Measurements from ENCODE around the gene PVR.

Gene PVR

DNA sequence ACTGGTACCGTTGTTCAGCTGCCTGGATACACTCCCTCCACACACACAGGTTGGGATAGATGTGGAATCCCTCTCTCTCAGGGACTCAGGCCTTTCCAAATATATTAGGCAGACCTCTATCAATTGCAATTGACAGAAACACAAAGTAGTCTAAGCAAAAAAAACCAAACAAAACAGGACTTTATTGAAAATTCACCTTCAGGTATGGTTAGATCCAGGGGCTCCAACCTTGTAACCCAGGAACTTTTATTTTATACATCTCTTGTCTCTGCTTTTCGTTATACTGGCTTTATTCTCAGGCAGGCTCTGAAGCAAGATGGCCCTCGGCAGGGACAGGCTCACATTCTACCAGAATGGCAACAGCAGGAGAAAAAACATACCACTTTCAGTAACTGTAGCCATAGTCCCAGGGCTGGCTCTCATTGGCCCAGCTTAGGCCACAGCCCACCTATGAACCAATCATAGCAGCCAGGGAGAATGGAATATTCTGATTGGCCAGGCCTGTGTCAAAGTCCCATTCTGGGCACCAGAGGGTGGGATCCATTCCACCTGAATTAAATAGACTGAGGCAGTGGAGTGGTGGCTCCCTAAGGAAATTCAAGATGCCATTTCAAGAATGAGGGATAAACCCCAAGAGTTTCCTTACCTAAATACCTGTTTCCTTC, 14.5 kb downstream of the PVR start:
- H3K9ac ChIP-seq (ENCODE audit: insufficient read length, low read depth): no peak overlapping the region
- no peak overlapping the region for H3K4me3 ChIP-seq (ENCODE audit: insufficient read length, low read depth)
- H3K4me1 ChIP-seq (ENCODE audit: insufficient read depth, insufficient read length): no peaks in the 10 kb centered on the region
- no peaks in the 10 kb centered on the region for H3K9me3 ChIP-seq (ENCODE audit: insufficient read depth, low read length)
- DNase-seq (ENCODE audit: low read depth, low spot score): no peak
- H3K36me3 ChIP-seq (ENCODE audit: insufficient read depth, insufficient read length, low read length): peaks cover 88% of the 10 kb centered on the region
- no peaks in the 10 kb centered on the region for H3K27me3 ChIP-seq (ENCODE audit: insufficient read depth, insufficient read length)
- TF ChIP-seq SUZ12 (IDR thresholded peaks at IDR 0.05; ENCODE audit: extremely low read depth, insufficient read depth, insufficient read length): no peak
- TF ChIP-seq YY1 (IDR thresholded peaks at IDR 0.05; ENCODE audit: insufficient read depth, insufficient read length): no peak
- no peak for TF ChIP-seq ZNF274 (IDR thresholded peaks at IDR 0.05; ENCODE audit: low read depth, low read length)

GRCh38 chr19:44660081-44660480, 16.4 kb downstream of the PVR start:
- peaks cover 83% of the 10 kb centered on the region for H3K36me3 ChIP-seq (ENCODE audit: insufficient read depth, insufficient read length, low read length)
- DNase-seq (ENCODE audit: low read depth, low spot score): no peak
- H3K9me3 ChIP-seq (ENCODE audit: insufficient read depth, low read length): no peaks in the 10 kb centered on the region
- no peaks in the 10 kb centered on the region for H3K27me3 ChIP-seq (ENCODE audit: insufficient read depth, insufficient read length)
- H3K9ac ChIP-seq (ENCODE audit: insufficient read length, low read depth): no peak overlapping the region
- no peak overlapping the region for H3K4me3 ChIP-seq (ENCODE audit: insufficient read length, low read depth)
- no peaks in the 10 kb centered on the region for H3K4me1 ChIP-seq (ENCODE audit: insufficient read depth, insufficient read length)
- TF ChIP-seq SUZ12 (IDR thresholded peaks at IDR 0.05; ENCODE audit: extremely low read depth, insufficient read depth, insufficient read length) (no peak), ZNF274 (IDR thresholded peaks at IDR 0.05; ENCODE audit: low read depth, low read length) (no peak), YY1 (IDR thresholded peaks at IDR 0.05; ENCODE audit: insufficient read depth, insufficient read length) (no peak)

DNA sequence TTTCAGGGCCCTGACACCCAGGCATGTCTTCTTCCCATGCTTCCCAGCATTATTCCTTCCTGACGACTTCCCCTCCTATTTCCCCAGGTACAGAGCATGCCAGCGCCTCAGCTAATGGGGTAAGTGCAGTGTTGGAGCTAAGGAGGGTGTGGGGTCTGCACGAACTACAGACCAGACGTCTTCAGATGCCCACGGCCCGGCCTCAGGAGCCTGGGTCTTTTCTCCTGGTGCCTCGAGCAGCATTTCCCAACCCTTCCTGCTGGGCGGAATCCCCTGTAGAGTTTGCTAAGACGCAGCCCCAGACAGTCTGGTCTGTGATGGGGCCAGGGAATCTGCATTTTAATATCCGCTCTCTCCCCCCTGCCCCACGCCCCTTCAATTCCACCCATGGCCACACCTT, 17.5 kb downstream of the PVR start:
- DNase-seq (ENCODE audit: low read depth, low spot score): no peak
- H3K27me3 ChIP-seq (ENCODE audit: insufficient read depth, insufficient read length): no peaks in the 10 kb centered on the region
- H3K4me1 ChIP-seq (ENCODE audit: insufficient read depth, insufficient read length): no peaks in the 10 kb centered on the region
- no peak overlapping the region for H3K9ac ChIP-seq (ENCODE audit: insufficient read length, low read depth)
- no peak overlapping the region for H3K4me3 ChIP-seq (ENCODE audit: insufficient read length, low read depth)
- TF ChIP-seq YY1 (IDR thresholded peaks at IDR 0.05; ENCODE audit: insufficient read depth, insufficient read length): no peak
- TF ChIP-seq SUZ12 (IDR thresholded peaks at IDR 0.05; ENCODE audit: extremely low read depth, insufficient read depth, insufficient read length): no peak
- TF ChIP-seq ZNF274 (IDR thresholded peaks at IDR 0.05; ENCODE audit: low read depth, low read length): no peak
- no peaks in the 10 kb centered on the region for H3K9me3 ChIP-seq (ENCODE audit: insufficient read depth, low read length)
- H3K36me3 ChIP-seq (ENCODE audit: insufficient read depth, insufficient read length, low read length): peaks cover 73% of the 10 kb centered on the region

GRCh38 chr19:44661904-44662303, 18.2 kb downstream of the PVR start:
- H3K4me1 ChIP-seq (ENCODE audit: insufficient read depth, insufficient read length): peaks cover 2% of the 10 kb centered on the region
- H3K4me3 ChIP-seq (ENCODE audit: insufficient read length, low read depth): no peak overlapping the region
- TF ChIP-seq ZNF274 (IDR thresholded peaks at IDR 0.05; ENCODE audit: low read depth, low read length) (no peak), YY1 (IDR thresholded peaks at IDR 0.05; ENCODE audit: insufficient read depth, insufficient read length) (no peak), SUZ12 (IDR thresholded peaks at IDR 0.05; ENCODE audit: extremely low read depth, insufficient read depth, insufficient read length) (no peak)
- H3K27me3 ChIP-seq (ENCODE audit: insufficient read depth, insufficient read length): no peaks in the 10 kb centered on the region
- DNase-seq (ENCODE audit: low read depth, low spot score): no peak
- no peaks in the 10 kb centered on the region for H3K9me3 ChIP-seq (ENCODE audit: insufficient read depth, low read length)
- no peak overlapping the region for H3K9ac ChIP-seq (ENCODE audit: insufficient read length, low read depth)
- H3K36me3 ChIP-seq (ENCODE audit: insufficient read depth, insufficient read length, low read length): peaks cover 72% of the 10 kb centered on the region

- Histone ChIP-seq H3K9ac (ENCODE audit: insufficient read length, low read depth) (no peak overlapping the region), H3K4me1 (ENCODE audit: insufficient read depth, insufficient read length) (peaks cover 5% of the 10 kb centered on the region), H3K9me3 (ENCODE audit: insufficient read depth, low read length) (no peaks in the 10 kb centered on the region), H3K27me3 (ENCODE audit: insufficient read depth, insufficient read length) (no peaks in the 10 kb centered on the region), H3K36me3 (ENCODE audit: insufficient read depth, insufficient read length, low read length) (peaks cover 68% of the 10 kb centered on the region), H3K4me3 (ENCODE audit: insufficient read length, low read depth) (no peak overlapping the region)
- no peak for DNase-seq (ENCODE audit: low read depth, low spot score)
- TF ChIP-seq YY1 (IDR thresholded peaks at IDR 0.05; ENCODE audit: insufficient read depth, insufficient read length): no peak
- no peak for TF ChIP-seq SUZ12 (IDR thresholded peaks at IDR 0.05; ENCODE audit: extremely low read depth, insufficient read depth, insufficient read length)
Observed at GRCh38 chr19:44662691-44663385, 19.1 kb downstream of the PVR start.

DNA sequence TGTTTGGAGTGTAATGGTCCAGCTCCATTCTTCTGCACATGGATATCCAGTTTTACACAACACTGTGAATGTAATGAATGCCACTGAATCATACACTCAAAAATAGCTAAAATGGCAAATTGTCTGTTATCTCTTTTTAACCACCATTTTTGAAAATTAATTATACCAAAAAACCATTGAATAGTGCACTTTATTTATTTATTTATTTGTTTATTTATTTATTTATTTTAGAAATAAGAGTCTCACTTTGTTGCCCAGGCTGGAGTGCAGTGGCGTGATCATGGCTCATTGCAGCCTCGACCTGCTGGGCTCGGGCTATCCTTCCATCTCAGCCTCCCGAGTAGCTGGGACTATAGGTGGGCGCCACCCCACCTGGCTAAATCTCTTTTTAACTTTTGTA, 20.3 kb downstream of the PVR start:
- no peak for DNase-seq (ENCODE audit: low read depth, low spot score)
- no peak for TF ChIP-seq YY1 (IDR thresholded peaks at IDR 0.05; ENCODE audit: insufficient read depth, insufficient read length)
- no peak for TF ChIP-seq SUZ12 (IDR thresholded peaks at IDR 0.05; ENCODE audit: extremely low read depth, insufficient read depth, insufficient read length)
- TF ChIP-seq ZNF274 (IDR thresholded peaks at IDR 0.05; ENCODE audit: low read depth, low read length): no peak
- Histone ChIP-seq H3K27me3 (ENCODE audit: insufficient read depth, insufficient read length) (no peaks in the 10 kb centered on the region), H3K36me3 (ENCODE audit: insufficient read depth, insufficient read length, low read length) (peaks cover 56% of the 10 kb centered on the region), H3K4me1 (ENCODE audit: insufficient read depth, insufficient read length) (peaks cover 5% of the 10 kb centered on the region), H3K9ac (ENCODE audit: insufficient read length, low read depth) (no peak overlapping the region), H3K4me3 (ENCODE audit: insufficient read length, low read depth) (no peak overlapping the region), H3K9me3 (ENCODE audit: insufficient read depth, low read length) (no peaks in the 10 kb centered on the region)

DNA sequence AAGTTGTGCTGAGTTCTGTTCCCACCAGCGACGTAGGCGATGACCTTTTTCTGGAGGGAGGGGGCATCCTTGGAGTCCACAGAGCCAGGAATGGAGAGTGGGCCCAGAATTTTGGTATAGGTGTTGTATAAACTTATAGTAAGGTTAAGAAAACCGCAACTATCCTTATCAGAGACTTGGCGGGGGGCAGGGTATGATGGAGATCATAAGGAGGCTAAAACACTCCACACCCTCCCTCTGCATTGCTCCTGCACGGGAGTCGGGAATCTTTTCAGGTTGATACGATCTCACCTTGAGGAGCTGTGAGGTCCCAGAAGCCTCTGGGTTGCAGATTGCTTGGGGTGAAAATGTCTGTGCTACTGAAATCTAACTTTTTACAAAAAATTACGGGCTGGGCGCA, 21.3 kb downstream of the PVR start:
- no peak overlapping the region for H3K4me3 ChIP-seq (ENCODE audit: insufficient read length, low read depth)
- DNase-seq (ENCODE audit: low read depth, low spot score): no peak
- no peaks in the 10 kb centered on the region for H3K27me3 ChIP-seq (ENCODE audit: insufficient read depth, insufficient read length)
- H3K4me1 ChIP-seq (ENCODE audit: insufficient read depth, insufficient read length): peaks cover 5% of the 10 kb centered on the region
- H3K9ac ChIP-seq (ENCODE audit: insufficient read length, low read depth): no peak overlapping the region
- peaks cover 47% of the 10 kb centered on the region for H3K36me3 ChIP-seq (ENCODE audit: insufficient read depth, insufficient read length, low read length)
- no peak for TF ChIP-seq YY1 (IDR thresholded peaks at IDR 0.05; ENCODE audit: insufficient read depth, insufficient read length)
- no peaks in the 10 kb centered on the region for H3K9me3 ChIP-seq (ENCODE audit: insufficient read depth, low read length)

Data from NT2/D1 (cell line).